NCI-H446 (cell line): ENCODE data around the gene KRTAP10-7.
A peak's percentile ranks its signal among the peaks of the same experiment; 100 is the strongest.
"Not testable (repeated sequence)": the region's sequence is repeated elsewhere in the genome, so short reads cannot be mapped to it uniquely, and the experiment has no call there.

Source experiments
- DNase-seq, 2 experiments: peaks; one replicate each; lab custom pipeline; 2025; lab: John Stamatoyannopoulos, UW

KRTAP10-7 gene

GRCh38 chr21:44636209-44637017 is 36.0 kb downstream of the KRTAP10-7 start:
- DNase-seq: no peak

- DNase-seq: peak in 1 of 2 experiments; percentile 44
Observed at GRCh38 chr21:44637018-44637850, 36.8 kb downstream of the KRTAP10-7 start, which contains the start of gene KRTAP10-10. Gene KRTAP10-10 (plus strand): TSS chr21:44637356. CDS start chr21:44637418, 62 bp downstream.

GRCh38 chr21:44637851-44638348 is 37.5 kb downstream of the KRTAP10-7 start:
- DNase-seq: not testable (repeated sequence)

- DNase-seq: not testable (repeated sequence)
Observed at GRCh38 chr21:44638506-44639330, 38.3 kb downstream of the KRTAP10-7 start.

- no peak for DNase-seq
Observed at GRCh38 chr21:44639331-44639655, 38.9 kb downstream of the KRTAP10-7 start.

GRCh38 chr21:44640761-44641160 is 40.4 kb downstream of the KRTAP10-7 start:
- DNase-seq: no peak

GRCh38 chr21:44643741-44644310 is 43.4 kb downstream of the KRTAP10-7 start:
- DNase-seq: no peak

GRCh38 chr21:44644878-44645277 is 44.5 kb downstream of the KRTAP10-7 start:
- no peak for DNase-seq

GRCh38 chr21:44646366-44647221 is 46.2 kb downstream of the KRTAP10-7 start, which contains the start of gene KRTAP10-11:
Gene KRTAP10-11 (plus strand): TSS chr21:44646414. CDS start chr21:44646459, 45 bp downstream.
- DNase-seq: not testable (repeated sequence)

- DNase-seq: no peak
Observed at GRCh38 chr21:44647222-44647552, 46.8 kb downstream of the KRTAP10-7 start.

- DNase-seq: no peak
Observed at GRCh38 chr21:44648557-44649311, 48.3 kb downstream of the KRTAP10-7 start.

GRCh38 chr21:44649521-44650100 is 49.2 kb downstream of the KRTAP10-7 start:
- DNase-seq: no peak

GRCh38 chr21:44650265-44650972 is 50.0 kb downstream of the KRTAP10-7 start:
- DNase-seq: no peak

- DNase-seq: no peak
Observed at GRCh38 chr21:44650973-44651675, 50.7 kb downstream of the KRTAP10-7 start.
